HepG2 (cell line): Measurements from ENCODE around the gene ACSF3.
"Not testable (repeated sequence)": the region's sequence is repeated elsewhere in the genome, so short reads cannot be mapped to it uniquely, and the experiment has no call there.

ENCODE experiments used
- TCF12 ChIP-seq, 2 experiments: fragments of 450-650 bp in 1 of 2; sonication (generic) in 1 of 2; formaldehyde crosslinking in 1 of 2; IDR thresholded peaks; 2 replicates each; pipeline versions ENCODE4 v1.6.1 to v1.8.0; 2017 to 2022; ENCODE audit warnings: antibody characterized with exemption in 1 of 2, mild to moderate bottlenecking in 1 of 2, missing genetic modification reagents in 1 of 2, moderate library complexity in 1 of 2
- TF ChIP-seq, protein P1 (sequence below): sonication (generic); formaldehyde crosslinking; IDR thresholded peaks from 2 replicates; pipeline ENCODE4 v1.4.0; 2020; ENCODE audit warnings: missing genetic modification reagents
- TF ChIP-seq, protein P2 (sequence below): IDR thresholded peaks from 2 replicates; pipeline ENCODE4 v1.6.1; 2016; ENCODE audit warnings: low read depth, missing genetic modification reagents, missing compliant biosample characterization
- TF ChIP-seq, protein P3 (sequence below): sonication (generic); formaldehyde crosslinking; IDR thresholded peaks from 2 replicates; pipeline ENCODE4 v1.5.0; 2020; ENCODE audit warnings: mild to moderate bottlenecking, missing genetic modification reagents, moderate library complexity

DNA sequence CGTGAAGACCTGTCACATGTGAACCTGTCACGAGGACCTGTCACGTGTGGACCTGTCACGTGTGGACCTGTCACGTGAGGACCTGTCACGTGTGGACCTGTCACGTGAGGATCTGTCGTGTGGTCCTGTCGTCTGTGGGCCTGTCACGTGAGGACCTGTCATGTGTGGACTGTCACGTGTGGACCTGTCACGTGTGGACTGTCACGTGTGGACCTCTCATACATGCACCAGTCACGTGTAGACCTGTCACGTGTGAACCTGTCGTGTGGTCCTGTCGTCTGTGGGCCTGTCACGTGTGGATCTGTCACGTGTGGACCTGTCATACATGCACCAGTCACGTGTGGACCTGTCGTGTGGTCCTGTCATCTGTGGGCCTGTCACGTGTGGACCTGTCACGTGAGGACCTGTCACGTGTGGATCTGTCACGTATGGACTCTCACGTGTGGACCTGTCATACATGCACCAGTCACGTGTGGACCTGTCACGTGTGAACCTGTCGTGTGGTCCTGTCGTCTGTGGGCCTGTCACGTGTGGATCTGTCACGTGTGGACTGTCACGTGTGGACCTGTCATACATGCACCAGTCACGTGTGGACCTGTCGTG lies 19.5 kb upstream of the ACSF3 start:
- TF ChIP-seq, protein P1, sequence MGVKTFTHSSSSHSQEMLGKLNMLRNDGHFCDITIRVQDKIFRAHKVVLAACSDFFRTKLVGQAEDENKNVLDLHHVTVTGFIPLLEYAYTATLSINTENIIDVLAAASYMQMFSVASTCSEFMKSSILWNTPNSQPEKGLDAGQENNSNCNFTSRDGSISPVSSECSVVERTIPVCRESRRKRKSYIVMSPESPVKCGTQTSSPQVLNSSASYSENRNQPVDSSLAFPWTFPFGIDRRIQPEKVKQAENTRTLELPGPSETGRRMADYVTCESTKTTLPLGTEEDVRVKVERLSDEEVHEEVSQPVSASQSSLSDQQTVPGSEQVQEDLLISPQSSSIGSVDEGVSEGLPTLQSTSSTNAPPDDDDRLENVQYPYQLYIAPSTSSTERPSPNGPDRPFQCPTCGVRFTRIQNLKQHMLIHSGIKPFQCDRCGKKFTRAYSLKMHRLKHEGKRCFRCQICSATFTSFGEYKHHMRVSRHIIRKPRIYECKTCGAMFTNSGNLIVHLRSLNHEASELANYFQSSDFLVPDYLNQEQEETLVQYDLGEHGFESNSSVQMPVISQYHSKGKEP (CRISPR knock-in tag) = not testable (repeated sequence)
- TF ChIP-seq, protein P2, sequence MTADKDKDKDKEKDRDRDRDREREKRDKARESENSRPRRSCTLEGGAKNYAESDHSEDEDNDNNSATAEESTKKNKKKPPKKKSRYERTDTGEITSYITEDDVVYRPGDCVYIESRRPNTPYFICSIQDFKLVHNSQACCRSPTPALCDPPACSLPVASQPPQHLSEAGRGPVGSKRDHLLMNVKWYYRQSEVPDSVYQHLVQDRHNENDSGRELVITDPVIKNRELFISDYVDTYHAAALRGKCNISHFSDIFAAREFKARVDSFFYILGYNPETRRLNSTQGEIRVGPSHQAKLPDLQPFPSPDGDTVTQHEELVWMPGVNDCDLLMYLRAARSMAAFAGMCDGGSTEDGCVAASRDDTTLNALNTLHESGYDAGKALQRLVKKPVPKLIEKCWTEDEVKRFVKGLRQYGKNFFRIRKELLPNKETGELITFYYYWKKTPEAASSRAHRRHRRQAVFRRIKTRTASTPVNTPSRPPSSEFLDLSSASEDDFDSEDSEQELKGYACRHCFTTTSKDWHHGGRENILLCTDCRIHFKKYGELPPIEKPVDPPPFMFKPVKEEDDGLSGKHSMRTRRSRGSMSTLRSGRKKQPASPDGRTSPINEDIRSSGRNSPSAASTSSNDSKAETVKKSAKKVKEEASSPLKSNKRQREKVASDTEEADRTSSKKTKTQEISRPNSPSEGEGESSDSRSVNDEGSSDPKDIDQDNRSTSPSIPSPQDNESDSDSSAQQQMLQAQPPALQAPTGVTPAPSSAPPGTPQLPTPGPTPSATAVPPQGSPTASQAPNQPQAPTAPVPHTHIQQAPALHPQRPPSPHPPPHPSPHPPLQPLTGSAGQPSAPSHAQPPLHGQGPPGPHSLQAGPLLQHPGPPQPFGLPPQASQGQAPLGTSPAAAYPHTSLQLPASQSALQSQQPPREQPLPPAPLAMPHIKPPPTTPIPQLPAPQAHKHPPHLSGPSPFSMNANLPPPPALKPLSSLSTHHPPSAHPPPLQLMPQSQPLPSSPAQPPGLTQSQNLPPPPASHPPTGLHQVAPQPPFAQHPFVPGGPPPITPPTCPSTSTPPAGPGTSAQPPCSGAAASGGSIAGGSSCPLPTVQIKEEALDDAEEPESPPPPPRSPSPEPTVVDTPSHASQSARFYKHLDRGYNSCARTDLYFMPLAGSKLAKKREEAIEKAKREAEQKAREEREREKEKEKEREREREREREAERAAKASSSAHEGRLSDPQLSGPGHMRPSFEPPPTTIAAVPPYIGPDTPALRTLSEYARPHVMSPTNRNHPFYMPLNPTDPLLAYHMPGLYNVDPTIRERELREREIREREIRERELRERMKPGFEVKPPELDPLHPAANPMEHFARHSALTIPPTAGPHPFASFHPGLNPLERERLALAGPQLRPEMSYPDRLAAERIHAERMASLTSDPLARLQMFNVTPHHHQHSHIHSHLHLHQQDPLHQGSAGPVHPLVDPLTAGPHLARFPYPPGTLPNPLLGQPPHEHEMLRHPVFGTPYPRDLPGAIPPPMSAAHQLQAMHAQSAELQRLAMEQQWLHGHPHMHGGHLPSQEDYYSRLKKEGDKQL (CRISPR knock-in tag) = not testable (repeated sequence)
- not testable (repeated sequence) for TF ChIP-seq TCF12 (IDR thresholded peaks at IDR 0.05); TCF12 (CRISPR knock-in tag; IDR thresholded peaks at IDR 0.05)
- TF ChIP-seq, protein P3, sequence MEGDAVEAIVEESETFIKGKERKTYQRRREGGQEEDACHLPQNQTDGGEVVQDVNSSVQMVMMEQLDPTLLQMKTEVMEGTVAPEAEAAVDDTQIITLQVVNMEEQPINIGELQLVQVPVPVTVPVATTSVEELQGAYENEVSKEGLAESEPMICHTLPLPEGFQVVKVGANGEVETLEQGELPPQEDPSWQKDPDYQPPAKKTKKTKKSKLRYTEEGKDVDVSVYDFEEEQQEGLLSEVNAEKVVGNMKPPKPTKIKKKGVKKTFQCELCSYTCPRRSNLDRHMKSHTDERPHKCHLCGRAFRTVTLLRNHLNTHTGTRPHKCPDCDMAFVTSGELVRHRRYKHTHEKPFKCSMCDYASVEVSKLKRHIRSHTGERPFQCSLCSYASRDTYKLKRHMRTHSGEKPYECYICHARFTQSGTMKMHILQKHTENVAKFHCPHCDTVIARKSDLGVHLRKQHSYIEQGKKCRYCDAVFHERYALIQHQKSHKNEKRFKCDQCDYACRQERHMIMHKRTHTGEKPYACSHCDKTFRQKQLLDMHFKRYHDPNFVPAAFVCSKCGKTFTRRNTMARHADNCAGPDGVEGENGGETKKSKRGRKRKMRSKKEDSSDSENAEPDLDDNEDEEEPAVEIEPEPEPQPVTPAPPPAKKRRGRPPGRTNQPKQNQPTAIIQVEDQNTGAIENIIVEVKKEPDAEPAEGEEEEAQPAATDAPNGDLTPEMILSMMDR (CRISPR knock-in tag) = not testable (repeated sequence)
